Measurements from ENCODE around the gene ZNF775. TPM values are rescaled to one million over a fixed set of nuclear protein-coding genes. Genes with fewer than 3 reads are reported as not detected.

The ZNF775 gene
- total and polyA plus RNA-seq, 2 of the 13 experiments (the other 11 are each of a cell fraction or from before 2014, with no cell fraction given): 3.1 to 3.2 TPM

GRCh38 chr7:150406567-150407421 is 27.7 kb downstream of the ZNF775 start (continued):
- TF ChIP-seq ZNF746 (CRISPR knock-in tag; IDR thresholded peaks at IDR 0.05) (no peak), TBX2 (CRISPR knock-in tag; IDR thresholded peaks at IDR 0.05; ENCODE audit: borderline replicate concordance) (peak; percentile 41), NFIC (IDR thresholded peaks at IDR 0.05; ENCODE audit: low read length) (peak; percentile 51; the same call in 1 of the 2 replicates), CHD4 (IDR thresholded peaks at IDR 0.05; ENCODE audit: borderline replicate concordance, low read length) (peak; percentile 80; the same call in 1 of the 2 replicates), CREM (IDR thresholded peaks at IDR 0.05) (peak; percentile 68), CREM (CRISPR knock-in tag; IDR thresholded peaks at IDR 0.05) (no peak), MNT (IDR thresholded peaks at IDR 0.05) (peak; percentile 2; the same call in 1 of the 2 replicates), FOXK1 (CRISPR knock-in tag; IDR thresholded peaks at IDR 0.05; ENCODE audit: borderline replicate concordance, low read depth) (peak; percentile 68; the same call in 1 of the 2 replicates), ZNF687 (CRISPR knock-in tag; IDR thresholded peaks at IDR 0.05) (peak; percentile 54), HDAC1 (CRISPR knock-in tag; IDR thresholded peaks at IDR 0.05) (peak; percentile 23; the same call in 1 of the 2 replicates), ATF7-NPFF (CRISPR knock-in tag; IDR thresholded peaks at IDR 0.05; ENCODE audit: low read depth) (no peak), ZBTB8A (CRISPR knock-in tag; IDR thresholded peaks at IDR 0.05; ENCODE audit: borderline replicate concordance, low read depth) (no peak), FOXA3 (CRISPR knock-in tag; IDR thresholded peaks at IDR 0.05) (peak; percentile 76)
- TF ChIP-seq, protein P1, sequence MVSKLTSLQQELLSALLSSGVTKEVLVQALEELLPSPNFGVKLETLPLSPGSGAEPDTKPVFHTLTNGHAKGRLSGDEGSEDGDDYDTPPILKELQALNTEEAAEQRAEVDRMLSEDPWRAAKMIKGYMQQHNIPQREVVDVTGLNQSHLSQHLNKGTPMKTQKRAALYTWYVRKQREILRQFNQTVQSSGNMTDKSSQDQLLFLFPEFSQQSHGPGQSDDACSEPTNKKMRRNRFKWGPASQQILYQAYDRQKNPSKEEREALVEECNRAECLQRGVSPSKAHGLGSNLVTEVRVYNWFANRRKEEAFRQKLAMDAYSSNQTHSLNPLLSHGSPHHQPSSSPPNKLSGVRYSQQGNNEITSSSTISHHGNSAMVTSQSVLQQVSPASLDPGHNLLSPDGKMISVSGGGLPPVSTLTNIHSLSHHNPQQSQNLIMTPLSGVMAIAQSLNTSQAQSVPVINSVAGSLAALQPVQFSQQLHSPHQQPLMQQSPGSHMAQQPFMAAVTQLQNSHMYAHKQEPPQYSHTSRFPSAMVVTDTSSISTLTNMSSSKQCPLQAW (CRISPR knock-in tag; IDR thresholded peaks at IDR 0.05): peak; percentile 19; the same call in 1 of the 2 replicates
- TF ChIP-seq, protein P2, sequence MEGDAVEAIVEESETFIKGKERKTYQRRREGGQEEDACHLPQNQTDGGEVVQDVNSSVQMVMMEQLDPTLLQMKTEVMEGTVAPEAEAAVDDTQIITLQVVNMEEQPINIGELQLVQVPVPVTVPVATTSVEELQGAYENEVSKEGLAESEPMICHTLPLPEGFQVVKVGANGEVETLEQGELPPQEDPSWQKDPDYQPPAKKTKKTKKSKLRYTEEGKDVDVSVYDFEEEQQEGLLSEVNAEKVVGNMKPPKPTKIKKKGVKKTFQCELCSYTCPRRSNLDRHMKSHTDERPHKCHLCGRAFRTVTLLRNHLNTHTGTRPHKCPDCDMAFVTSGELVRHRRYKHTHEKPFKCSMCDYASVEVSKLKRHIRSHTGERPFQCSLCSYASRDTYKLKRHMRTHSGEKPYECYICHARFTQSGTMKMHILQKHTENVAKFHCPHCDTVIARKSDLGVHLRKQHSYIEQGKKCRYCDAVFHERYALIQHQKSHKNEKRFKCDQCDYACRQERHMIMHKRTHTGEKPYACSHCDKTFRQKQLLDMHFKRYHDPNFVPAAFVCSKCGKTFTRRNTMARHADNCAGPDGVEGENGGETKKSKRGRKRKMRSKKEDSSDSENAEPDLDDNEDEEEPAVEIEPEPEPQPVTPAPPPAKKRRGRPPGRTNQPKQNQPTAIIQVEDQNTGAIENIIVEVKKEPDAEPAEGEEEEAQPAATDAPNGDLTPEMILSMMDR (CRISPR knock-in tag; IDR thresholded peaks at IDR 0.05): no peak
- TF ChIP-seq, protein P3, sequence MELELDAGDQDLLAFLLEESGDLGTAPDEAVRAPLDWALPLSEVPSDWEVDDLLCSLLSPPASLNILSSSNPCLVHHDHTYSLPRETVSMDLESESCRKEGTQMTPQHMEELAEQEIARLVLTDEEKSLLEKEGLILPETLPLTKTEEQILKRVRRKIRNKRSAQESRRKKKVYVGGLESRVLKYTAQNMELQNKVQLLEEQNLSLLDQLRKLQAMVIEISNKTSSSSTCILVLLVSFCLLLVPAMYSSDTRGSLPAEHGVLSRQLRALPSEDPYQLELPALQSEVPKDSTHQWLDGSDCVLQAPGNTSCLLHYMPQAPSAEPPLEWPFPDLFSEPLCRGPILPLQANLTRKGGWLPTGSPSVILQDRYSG (CRISPR knock-in tag; IDR thresholded peaks at IDR 0.05): no peak
